Measurements from ENCODE around the gene PACRG. TPM values are rescaled to one million over a fixed set of nuclear protein-coding genes. Genes with fewer than 3 reads are reported as not detected.
A peak's percentile ranks its signal among the peaks of the same experiment; 100 is the strongest.

The PACRG gene
- total RNA-seq, 1 experiment from 2014 or later: 0.44 TPM

GRCh38 chr6:163083141-163083540, 355.4 kb downstream of the PACRG start:
- Mint-ChIP-seq H3K27ac (no peak overlapping the region), H3K36me3 (peaks cover 6% of the 10 kb centered on the region), H3K27me3 (ENCODE audit: low read depth) (peaks cover 14% of the 10 kb centered on the region), H3K4me1 (peaks cover 41% of the 10 kb centered on the region), H3K9me3 (peaks cover 14% of the 10 kb centered on the region), H3K4me3 (no peak overlapping the region; the same call in 1 of the 2 replicates)
- ATAC-seq (peak; percentile 76; the same call in 1 of the 2 replicates), DNase-seq (ENCODE audit: low spot score) (no peak)
- TF ChIP-seq FOXP4 (CRISPR knock-in tag; IDR thresholded peaks at IDR 0.05) (0 out of 2 replicates have a peak, but pooled peaks have one; percentile 28), ZNF416 (CRISPR knock-in tag; IDR thresholded peaks at IDR 0.05) (no peak)
- CTCF ChIA-PET: no interaction called here
- POLR2A ChIA-PET: no interaction called here

GRCh38 chr6:163085426-163085825, 357.7 kb downstream of the PACRG start:
- Mint-ChIP-seq H3K9me3 (peaks cover 11% of the 10 kb centered on the region), H3K4me3 (no peak overlapping the region), H3K4me1 (peaks cover 53% of the 10 kb centered on the region), H3K27me3 (ENCODE audit: low read depth) (peaks cover 14% of the 10 kb centered on the region), H3K36me3 (peaks cover 6% of the 10 kb centered on the region), H3K27ac (no peak overlapping the region)
- ChIA-PET CTCF (no interaction called here), POLR2A (interaction anchor here (1.0 kb wide), 1 partner anchor 14 kb away, joined by 3 read pairs; no protein-coding TSS in a partner anchor)
- DNase-seq (ENCODE audit: low spot score): no peak
- no peak for TF ChIP-seq RORB (CRISPR knock-in tag; IDR thresholded peaks at IDR 0.05)
- no peak for TF ChIP-seq ZNF671 (CRISPR knock-in tag; IDR thresholded peaks at IDR 0.05)
- TF ChIP-seq FOXP4 (CRISPR knock-in tag; IDR thresholded peaks at IDR 0.05): no peak
- TF ChIP-seq NR3C1 (CRISPR knock-in tag; conservative IDR thresholded peaks at IDR 0.05; ENCODE audit: low read depth): no peak
- TF ChIP-seq MLX (CRISPR knock-in tag; IDR thresholded peaks at IDR 0.05): no peak
- ATAC-seq: peak; percentile 65

GRCh38 chr6:163085861-163086623, 358.3 kb downstream of the PACRG start:
- TF ChIP-seq GTF2I (CRISPR knock-in tag; conservative IDR thresholded peaks at IDR 0.05) (no peak), CTCF (IDR thresholded peaks at IDR 0.05) (no peak), JAZF1 (CRISPR knock-in tag; IDR thresholded peaks at IDR 0.05) (no peak), ZNF317 (CRISPR knock-in tag; IDR thresholded peaks at IDR 0.05; ENCODE audit: borderline replicate concordance, low read depth) (no peak), NFATC4 (CRISPR knock-in tag; IDR thresholded peaks at IDR 0.05) (no peak), ZNF423 (CRISPR knock-in tag; IDR thresholded peaks at IDR 0.05) (no peak), E2F4 (CRISPR knock-in tag; IDR thresholded peaks at IDR 0.05; ENCODE audit: borderline replicate concordance, low read depth) (no peak), ZNF671 (CRISPR knock-in tag; IDR thresholded peaks at IDR 0.05) (no peak), E2F5 (CRISPR knock-in tag; IDR thresholded peaks at IDR 0.05) (no peak), MYBL2 (CRISPR knock-in tag; IDR thresholded peaks at IDR 0.05) (no peak), IRF2 (CRISPR knock-in tag; IDR thresholded peaks at IDR 0.05; ENCODE audit: borderline replicate concordance, low read depth) (no peak), TEAD1 (CRISPR knock-in tag; IDR thresholded peaks at IDR 0.05) (no peak)
- H3K36me3 Mint-ChIP-seq: peaks cover 6% of the 10 kb centered on the region
- POLR2A ChIA-PET: interaction anchor here (1.0 kb wide), 1 partner anchor 14 kb away, joined by 3 read pairs; no protein-coding TSS in a partner anchor
- peaks cover 14% of the 10 kb centered on the region for H3K27me3 Mint-ChIP-seq (ENCODE audit: low read depth)
- CTCF ChIA-PET: no interaction called here
- peaks cover 53% of the 10 kb centered on the region for H3K4me1 Mint-ChIP-seq
- H3K4me3 Mint-ChIP-seq: no peak overlapping the region
- H3K27ac Mint-ChIP-seq: no peak overlapping the region
- DNase-seq (ENCODE audit: low spot score) (no peak), ATAC-seq (no peak)
- peaks cover 11% of the 10 kb centered on the region for H3K9me3 Mint-ChIP-seq
